Loucy (cell line): Measurements from ENCODE around the gene ZNF600.

Source experiments
- EZH2phosphoT487 ChIP-seq: fragments of 200-600 bp; IDR thresholded peaks from 2 replicates; pipeline ENCODE4 v1.6.1; 2018; ENCODE audit warnings: antibody characterized with exemption, mild to moderate bottlenecking, moderate library complexity, borderline replicate concordance
- TF ChIP-seq, protein P1 (sequence below): fragments of 200-600 bp; sonication (generic); conservative IDR thresholded peaks from 2 replicates; pipeline ENCODE4 v1.5.1; 2014; ENCODE audit warnings: mild to moderate bottlenecking, antibody characterized with exemption, low read length

DNA sequence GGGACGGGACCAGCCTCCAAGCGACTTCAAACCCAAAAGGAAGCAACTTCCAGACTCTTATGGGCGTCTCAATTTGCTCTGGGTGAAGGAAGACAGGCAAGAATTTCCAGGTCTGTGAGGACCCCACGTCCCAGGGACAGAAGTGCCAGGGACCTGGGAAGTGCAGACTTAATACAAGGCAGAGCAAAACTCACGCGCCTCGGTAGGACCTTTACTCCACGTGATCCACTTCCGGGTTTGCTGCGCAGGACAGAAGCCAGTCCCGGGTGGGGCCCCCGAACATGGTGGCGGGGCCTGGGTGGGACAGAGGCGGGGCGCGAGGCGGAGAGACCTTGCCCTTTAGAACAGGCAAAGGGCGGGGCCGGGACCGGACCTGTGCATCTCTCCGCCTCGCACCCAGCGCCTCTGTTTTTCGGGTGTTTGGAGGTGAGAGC, 61.0 kb downstream of the ZNF600 start:
- TF ChIP-seq, protein P1, sequence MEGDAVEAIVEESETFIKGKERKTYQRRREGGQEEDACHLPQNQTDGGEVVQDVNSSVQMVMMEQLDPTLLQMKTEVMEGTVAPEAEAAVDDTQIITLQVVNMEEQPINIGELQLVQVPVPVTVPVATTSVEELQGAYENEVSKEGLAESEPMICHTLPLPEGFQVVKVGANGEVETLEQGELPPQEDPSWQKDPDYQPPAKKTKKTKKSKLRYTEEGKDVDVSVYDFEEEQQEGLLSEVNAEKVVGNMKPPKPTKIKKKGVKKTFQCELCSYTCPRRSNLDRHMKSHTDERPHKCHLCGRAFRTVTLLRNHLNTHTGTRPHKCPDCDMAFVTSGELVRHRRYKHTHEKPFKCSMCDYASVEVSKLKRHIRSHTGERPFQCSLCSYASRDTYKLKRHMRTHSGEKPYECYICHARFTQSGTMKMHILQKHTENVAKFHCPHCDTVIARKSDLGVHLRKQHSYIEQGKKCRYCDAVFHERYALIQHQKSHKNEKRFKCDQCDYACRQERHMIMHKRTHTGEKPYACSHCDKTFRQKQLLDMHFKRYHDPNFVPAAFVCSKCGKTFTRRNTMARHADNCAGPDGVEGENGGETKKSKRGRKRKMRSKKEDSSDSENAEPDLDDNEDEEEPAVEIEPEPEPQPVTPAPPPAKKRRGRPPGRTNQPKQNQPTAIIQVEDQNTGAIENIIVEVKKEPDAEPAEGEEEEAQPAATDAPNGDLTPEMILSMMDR, result no peak
- TF ChIP-seq EZH2phosphoT487, result no peak
